OCI-LY7 (cell line): ENCODE results near the gene COBL. TPM values are rescaled to one million over a fixed set of nuclear protein-coding genes. Genes with fewer than 3 reads are reported as not detected.

Source experiments
- BruUV-seq: library from RNA; stranded (reverse); fragments of 400-500 nt; replicated peaks from 2 replicates; lab custom pipeline; 2021; lab: Mats Ljungman, UMichigan
- CTCF ChIA-PET: fragments of 300-600 bp; sonication (Branson Sonifier 250); formaldehyde crosslinking; loops from one replicate; lab custom pipeline; 2022; ENCODE audit warnings: antibody characterized with exemption; ENCODE audit not compliant: unreplicated experiment; lab: Charles Lee
- POLR2A ChIA-PET: fragments of 300-600 bp; sonication (Branson Sonifier 250); formaldehyde crosslinking; loops from one replicate; lab custom pipeline; 2022; ENCODE audit warnings: antibody characterized with exemption; lab: Charles Lee
- DNase-seq: peaks from one replicate; pipeline ENCODE4 v3.0.0-alpha.2; 2015; ENCODE audit warnings: low spot score
- H2AFZ ChIP-seq: fragments of 200-600 bp; sonication (generic), shearing (Covaris generic); 2 replicates; pipeline ENCODE4 v1.6.1; 2014; ENCODE audit warnings: mild to moderate bottlenecking, antibody characterized with exemption, low read length, moderate library complexity
- H3K27ac ChIP-seq: fragments of 200-600 bp; sonication (generic); 2 replicates; pipeline ENCODE4 v1.5.1; 2014; ENCODE audit warnings: mixed run types, low read depth, mild to moderate bottlenecking, moderate library complexity, low read length, inconsistent platforms; ENCODE audit not compliant: poor library complexity, severe bottlenecking
- H3K36me3 ChIP-seq: fragments of 200-600 bp; sonication (generic); 2 replicates; pipeline ENCODE4 v1.6.1; 2014; ENCODE audit warnings: mild to moderate bottlenecking, antibody characterized with exemption, low read length, moderate library complexity, mixed read lengths; ENCODE audit not compliant: insufficient read depth
- H3K4me1 ChIP-seq: fragments of 200-600 bp; sonication (generic); 2 replicates; pipeline ENCODE4 v1.5.1; 2014; ENCODE audit warnings: mild to moderate bottlenecking, low read length; ENCODE audit not compliant: insufficient read depth, poor library complexity, severe bottlenecking
- H3K4me2 ChIP-seq: fragments of 200-600 bp; sonication (generic); 2 replicates; pipeline ENCODE4 v1.6.1; 2014; ENCODE audit warnings: mild to moderate bottlenecking, low read length
- H3K4me3 ChIP-seq: fragments of 200-600 bp; sonication (generic); 2 replicates; pipeline ENCODE4 v1.5.1; 2014; ENCODE audit warnings: mild to moderate bottlenecking, low read depth, low read length; ENCODE audit not compliant: poor library complexity, severe bottlenecking
- H3K79me2 ChIP-seq: fragments of 200-600 bp; sonication (generic); 2 replicates; pipeline ENCODE4 v1.6.1; 2016; ENCODE audit warnings: low read depth, mild to moderate bottlenecking, low read length, moderate library complexity, mixed read lengths; ENCODE audit not compliant: insufficient read depth
- H3K9me2 ChIP-seq: fragments of 200-600 bp; sonication (generic); 2 replicates; pipeline ENCODE4 v1.6.1; 2016; ENCODE audit warnings: mild to moderate bottlenecking, low read length, mixed read lengths; ENCODE audit not compliant: insufficient read depth
- H3K9me3 ChIP-seq: fragments of 200-600 bp; sonication (generic); 2 replicates; pipeline ENCODE4 v1.6.1; 2014; ENCODE audit warnings: mild to moderate bottlenecking, mixed run types, low read length, mixed read lengths
- H4K20me1 ChIP-seq: fragments of 200-600 bp; sonication (generic); 2 replicates; pipeline ENCODE4 v1.6.1; 2014; ENCODE audit warnings: mild to moderate bottlenecking, antibody characterized with exemption, low read length, moderate library complexity, mixed read lengths; ENCODE audit not compliant: insufficient read depth
- EZH2phosphoT487 ChIP-seq: fragments of 200-600 bp; sonication (generic); IDR thresholded peaks from 2 replicates; pipeline ENCODE4 v1.6.1; 2018; ENCODE audit warnings: low read depth, borderline replicate concordance, mild to moderate bottlenecking, mixed run types, antibody characterized with exemption, low read length, moderate library complexity, mixed read lengths
- intact Hi-C: fragments of 100-400 bp; cut with micrococcal nuclease; formaldehyde crosslinking; loops from one replicate; pipeline ENCODE4 v1.10.0; 2022; ENCODE audit not compliant: unreplicated experiment
- total RNA-seq, 2 experiments: library from RNA; depleted of rRNA in 1 of 2; stranded (reverse); fragments of >200 nt in 1 of 2; shearing (Covaris generic) in 1 of 2; gene quantifications; 2 replicates each; pipeline ENCODE4 v1.2.3, GENCODE V29; 2014 to 2022
- TF ChIP-seq, protein P1 (sequence below): fragments of 200-600 bp; sonication (generic); conservative IDR thresholded peaks from 2 replicates; pipeline ENCODE4 v1.5.1; 2014; ENCODE audit warnings: mild to moderate bottlenecking, antibody characterized with exemption, low read length, moderate library complexity, mixed read lengths

COBL gene
- total RNA-seq, 2 experiments from 2014 or later, result not detected

DNA sequence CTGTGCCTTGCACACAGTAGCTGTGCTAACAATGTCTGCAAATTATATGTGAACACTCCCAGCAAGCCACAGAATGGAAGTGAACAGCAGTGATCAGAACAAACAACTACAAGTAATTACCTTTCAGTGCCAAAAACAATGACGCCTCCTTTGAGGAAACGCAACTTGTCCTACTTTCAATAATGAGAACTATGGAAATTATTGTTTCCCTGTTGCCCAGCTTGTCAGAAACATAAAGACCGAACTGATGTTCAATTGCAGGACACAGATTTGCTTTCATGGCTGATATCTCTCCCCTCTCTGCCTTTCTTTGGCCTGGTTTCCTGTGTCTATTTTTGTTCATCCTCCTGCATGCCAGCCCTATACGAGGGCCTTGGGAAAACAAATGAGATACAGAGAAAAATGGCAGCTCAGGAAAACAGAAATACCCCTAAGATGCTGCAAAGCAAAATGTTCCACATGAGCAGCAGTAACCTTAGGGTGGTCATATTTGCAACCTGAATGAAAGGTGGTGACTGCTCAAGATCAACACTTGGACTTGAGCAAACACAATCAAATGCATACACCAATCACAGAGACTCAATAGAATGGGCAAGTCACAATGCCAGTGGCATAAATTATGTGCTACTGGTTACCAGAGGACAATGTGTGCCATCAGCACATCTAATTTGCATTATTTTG, 26.8 kb downstream of the COBL start:
- H3K4me1 ChIP-seq, result no peaks in the 10 kb centered on the region
- no peaks in the 10 kb centered on the region for H3K36me3 ChIP-seq
- H4K20me1 ChIP-seq, result no peaks in the 10 kb centered on the region
- no peak overlapping the region for H3K4me2 ChIP-seq
- H3K9me3 ChIP-seq, result no peaks in the 10 kb centered on the region
- CTCF ChIA-PET, result no interaction called here
- H3K27ac ChIP-seq, result no peak overlapping the region
- POLR2A ChIA-PET, result no interaction called here
- DNase-seq, result no peak
- TF ChIP-seq EZH2phosphoT487, result no peak
- TF ChIP-seq, protein P1, sequence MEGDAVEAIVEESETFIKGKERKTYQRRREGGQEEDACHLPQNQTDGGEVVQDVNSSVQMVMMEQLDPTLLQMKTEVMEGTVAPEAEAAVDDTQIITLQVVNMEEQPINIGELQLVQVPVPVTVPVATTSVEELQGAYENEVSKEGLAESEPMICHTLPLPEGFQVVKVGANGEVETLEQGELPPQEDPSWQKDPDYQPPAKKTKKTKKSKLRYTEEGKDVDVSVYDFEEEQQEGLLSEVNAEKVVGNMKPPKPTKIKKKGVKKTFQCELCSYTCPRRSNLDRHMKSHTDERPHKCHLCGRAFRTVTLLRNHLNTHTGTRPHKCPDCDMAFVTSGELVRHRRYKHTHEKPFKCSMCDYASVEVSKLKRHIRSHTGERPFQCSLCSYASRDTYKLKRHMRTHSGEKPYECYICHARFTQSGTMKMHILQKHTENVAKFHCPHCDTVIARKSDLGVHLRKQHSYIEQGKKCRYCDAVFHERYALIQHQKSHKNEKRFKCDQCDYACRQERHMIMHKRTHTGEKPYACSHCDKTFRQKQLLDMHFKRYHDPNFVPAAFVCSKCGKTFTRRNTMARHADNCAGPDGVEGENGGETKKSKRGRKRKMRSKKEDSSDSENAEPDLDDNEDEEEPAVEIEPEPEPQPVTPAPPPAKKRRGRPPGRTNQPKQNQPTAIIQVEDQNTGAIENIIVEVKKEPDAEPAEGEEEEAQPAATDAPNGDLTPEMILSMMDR, result no peak
- H3K4me3 ChIP-seq, result no peak overlapping the region
- H2AFZ ChIP-seq, result no peak overlapping the region
- no TSS peak for BruUV-seq
- H3K79me2 ChIP-seq, result no peaks in the 10 kb centered on the region
- intact Hi-C loops, result no loop called here
- H3K9me2 ChIP-seq, result no peaks in the 10 kb centered on the region

DNA sequence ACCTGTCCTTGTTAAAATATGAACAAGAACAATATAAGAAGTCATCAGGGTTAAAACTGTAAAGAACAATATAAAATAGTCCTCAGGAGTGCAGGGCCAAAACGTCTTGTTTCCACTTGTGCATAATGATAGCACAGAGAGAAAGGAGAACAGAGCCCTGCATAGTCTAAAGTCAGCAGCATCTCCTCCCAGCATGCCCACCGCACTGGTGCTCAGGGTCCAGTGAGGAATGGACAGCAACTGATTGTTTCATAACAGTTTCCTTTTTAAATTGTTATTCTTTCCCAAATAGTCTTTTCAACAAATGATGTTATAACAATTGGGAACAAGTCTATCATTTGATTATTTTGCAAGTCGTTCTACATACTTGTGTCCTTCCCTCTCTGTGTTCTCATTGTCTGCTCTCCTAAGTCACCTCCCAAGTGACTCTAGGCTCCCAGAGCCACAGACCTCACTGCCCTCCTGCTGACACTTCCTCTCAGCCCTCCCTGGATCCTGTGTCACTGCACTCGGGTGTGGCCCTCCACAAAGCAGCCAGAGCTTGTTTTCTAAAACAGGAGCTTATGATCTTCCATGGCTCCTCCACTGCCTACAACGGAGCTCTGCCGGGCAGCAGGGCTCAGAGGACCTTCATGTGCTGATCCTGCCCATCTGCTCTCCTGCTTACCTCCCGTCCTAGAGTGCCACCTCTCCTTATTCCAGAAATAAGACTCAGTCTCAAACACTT, 27.6 kb downstream of the COBL start:
- DNase-seq, result no peak
- no peaks in the 10 kb centered on the region for H3K79me2 ChIP-seq

More for the DNA sequence above, 27.6 kb downstream of the COBL start:
- TF ChIP-seq, protein P1, result no peak
- no peak for TF ChIP-seq EZH2phosphoT487
- Histone ChIP-seq H3K4me2 (no peak overlapping the region), H2AFZ (no peak overlapping the region), H3K36me3 (no peaks in the 10 kb centered on the region), H3K9me3 (no peaks in the 10 kb centered on the region), H3K27ac (no peak overlapping the region), H3K9me2 (no peaks in the 10 kb centered on the region), H4K20me1 (no peaks in the 10 kb centered on the region), H3K4me3 (no peak overlapping the region), H3K4me1 (no peaks in the 10 kb centered on the region)
- ChIA-PET POLR2A (interaction anchor here (0.6 kb wide), 1 partner anchor 331 kb away, joined by 3 read pairs; no protein-coding TSS in a partner anchor), CTCF (no interaction called here)
- no TSS peak for BruUV-seq
- intact Hi-C loops, result no loop called here
